ENCODE measurements around the gene GPR63. TPM values are rescaled to one million over a fixed set of nuclear protein-coding genes. Genes with fewer than 3 reads are reported as not detected.
A peak's percentile ranks its signal among the peaks of the same experiment; 100 is the strongest.

Gene GPR63
- total and polyA plus RNA-seq, 2 of the 4 experiments (the other 2 are of a cell fraction) = 0.36 to 0.44 TPM

DNA sequence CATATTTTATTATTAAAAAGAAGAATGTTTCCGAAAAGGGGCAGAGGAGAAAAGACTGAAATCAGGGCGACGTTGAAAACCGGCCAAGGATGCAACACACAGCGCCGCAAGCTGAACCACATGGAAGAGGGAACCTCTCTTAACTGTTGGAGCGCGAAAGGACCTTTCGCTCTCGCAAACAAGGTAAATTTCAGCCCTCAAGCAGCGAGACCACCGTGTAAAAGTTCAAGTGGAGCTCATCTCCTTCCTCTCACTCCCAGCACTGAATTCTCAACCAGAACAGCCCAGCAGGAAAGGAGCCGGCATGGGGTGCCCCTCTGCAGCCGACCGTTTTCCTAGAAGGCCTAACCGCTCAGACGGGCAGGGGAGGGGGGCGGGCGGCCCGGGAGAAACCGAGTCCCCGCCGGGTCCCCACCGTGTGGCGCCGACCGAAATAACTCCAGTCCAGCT is 621 bp downstream of the GPR63 start:
- H3K36me3 ChIP-seq (ENCODE audit: control insufficient read depth, insufficient read depth, low read length) = no peaks in the 10 kb centered on the region
- H3K4me1 ChIP-seq (ENCODE audit: control insufficient read depth, insufficient read depth, low read length) = no peaks in the 10 kb centered on the region
- POLR2A ChIA-PET (ENCODE audit: unreplicated experiment) = no interaction called here
- DNase-seq (peak; percentile 4), ATAC-seq (ENCODE audit: low read depth) (peak; percentile 27)
- H3K4me3 ChIP-seq (ENCODE audit: insufficient read depth, low read depth, low read length) = peak overlapping the region; percentile 87
- in situ Hi-C loops (cut with MboI; ENCODE audit: low sequenced_read_pairs) (no loop called here), dilution Hi-C loops (cut with HindIII; ENCODE audit: low sequenced_read_pairs, unreplicated experiment) (no loop called here), intact Hi-C loops (cut with micrococcal nuclease) (loop anchor here (1.0 to 2.0 kb wide), 3 partner anchors 20 to 210 kb away; partner anchors contain the start of gene NDUFAF4)
- no peaks in the 10 kb centered on the region for H4K20me1 ChIP-seq (ENCODE audit: insufficient read depth, low read length)
- no peak overlapping the region for H2AK5ac ChIP-seq (ENCODE audit: low read depth, low read length)
- H2BK15ac ChIP-seq (ENCODE audit: low read depth, low read length) = no peak overlapping the region
- H2AFZ ChIP-seq (replicated peaks; ENCODE audit: low read length, poor library complexity) = peak overlapping the region; percentile 96
- peak overlapping the region; percentile 38; the same call in 1 of the 2 replicates for H3K18ac ChIP-seq (ENCODE audit: low read depth, low read length)
- TF ChIP-seq RCOR1 (IDR thresholded peaks at IDR 0.05; ENCODE audit: insufficient replicate concordance, low read length) (no peak), CHD1 (IDR thresholded peaks at IDR 0.05; ENCODE audit: low read depth, low read length) (no peak), SMC3 (IDR thresholded peaks at IDR 0.05; ENCODE audit: low read depth, low read length) (no peak), BHLHE40 (IDR thresholded peaks at IDR 0.05; ENCODE audit: low read depth, low read length) (no peak), MAFK (IDR thresholded peaks at IDR 0.05; ENCODE audit: low read depth, low read length) (no peak), NFE2L2 (IDR thresholded peaks at IDR 0.05; ENCODE audit: low read depth, low read length) (no peak), MAZ (IDR thresholded peaks at IDR 0.05; ENCODE audit: borderline replicate concordance, low read depth, low read length) (no peak), CEBPB (IDR thresholded peaks at IDR 0.05; ENCODE audit: low read depth, low read length) (no peak)
- TF ChIP-seq, protein P1, sequence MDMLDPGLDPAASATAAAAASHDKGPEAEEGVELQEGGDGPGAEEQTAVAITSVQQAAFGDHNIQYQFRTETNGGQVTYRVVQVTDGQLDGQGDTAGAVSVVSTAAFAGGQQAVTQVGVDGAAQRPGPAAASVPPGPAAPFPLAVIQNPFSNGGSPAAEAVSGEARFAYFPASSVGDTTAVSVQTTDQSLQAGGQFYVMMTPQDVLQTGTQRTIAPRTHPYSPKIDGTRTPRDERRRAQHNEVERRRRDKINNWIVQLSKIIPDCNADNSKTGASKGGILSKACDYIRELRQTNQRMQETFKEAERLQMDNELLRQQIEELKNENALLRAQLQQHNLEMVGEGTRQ (IDR thresholded peaks at IDR 0.05; ENCODE audit: low read depth, low read length) = no peak
- TF ChIP-seq, protein P2, sequence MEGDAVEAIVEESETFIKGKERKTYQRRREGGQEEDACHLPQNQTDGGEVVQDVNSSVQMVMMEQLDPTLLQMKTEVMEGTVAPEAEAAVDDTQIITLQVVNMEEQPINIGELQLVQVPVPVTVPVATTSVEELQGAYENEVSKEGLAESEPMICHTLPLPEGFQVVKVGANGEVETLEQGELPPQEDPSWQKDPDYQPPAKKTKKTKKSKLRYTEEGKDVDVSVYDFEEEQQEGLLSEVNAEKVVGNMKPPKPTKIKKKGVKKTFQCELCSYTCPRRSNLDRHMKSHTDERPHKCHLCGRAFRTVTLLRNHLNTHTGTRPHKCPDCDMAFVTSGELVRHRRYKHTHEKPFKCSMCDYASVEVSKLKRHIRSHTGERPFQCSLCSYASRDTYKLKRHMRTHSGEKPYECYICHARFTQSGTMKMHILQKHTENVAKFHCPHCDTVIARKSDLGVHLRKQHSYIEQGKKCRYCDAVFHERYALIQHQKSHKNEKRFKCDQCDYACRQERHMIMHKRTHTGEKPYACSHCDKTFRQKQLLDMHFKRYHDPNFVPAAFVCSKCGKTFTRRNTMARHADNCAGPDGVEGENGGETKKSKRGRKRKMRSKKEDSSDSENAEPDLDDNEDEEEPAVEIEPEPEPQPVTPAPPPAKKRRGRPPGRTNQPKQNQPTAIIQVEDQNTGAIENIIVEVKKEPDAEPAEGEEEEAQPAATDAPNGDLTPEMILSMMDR (conservative IDR thresholded peaks at IDR 0.05; ENCODE audit: low read depth, low read length) = no peak
- peak overlapping the region; percentile 38 for H3K9ac ChIP-seq (ENCODE audit: low read depth, low read length)
- 0 out of 4 replicates have a peak, but pooled peaks cover 0 to 5% of the 10 kb centered on the region in 2 experiments for H3K79me1 ChIP-seq (ENCODE audit: low read depth in 1 of 2, low read length in 2 of 2)
- H3K14ac ChIP-seq (replicated peaks; ENCODE audit: low read depth, low read length) = 0 out of 2 replicates have a peak overlapping the region, but pooled peaks have one; percentile 22
- no peak overlapping the region for H4K5ac ChIP-seq (ENCODE audit: low read depth, low read length)
- H2BK5ac ChIP-seq (ENCODE audit: low read depth, low read length, poor library complexity, severe bottlenecking) = no peak overlapping the region
- no CpG with 5 or more reads among the region's 27 CpGs for WGBS, 2 experiments (ENCODE audit: extremely low coverage in 2 of 2, insufficient read length in 1 of 2)
- no peak overlapping the region for H4K8ac ChIP-seq (ENCODE audit: low read depth in 2 of 2, low read length in 2 of 2)
- H4K91ac ChIP-seq (ENCODE audit: insufficient read depth, low read depth, low read length) = no peak overlapping the region
- no peaks in the 10 kb centered on the region for H3K9me1 ChIP-seq (ENCODE audit: insufficient read depth, low read length)
- CTCF ChIA-PET = interaction anchor here (1.0 to 1.3 kb wide), 2 partner anchors 48 to 130 kb away, joined by 3 read pairs; no protein-coding TSS in a partner anchor
- H2BK120ac ChIP-seq (ENCODE audit: low read depth, low read length) = no peak overlapping the region
- peak overlapping the region; percentile 38 for H2AK9ac ChIP-seq (replicated peaks; ENCODE audit: low read depth, low read length, poor library complexity)
- no peak overlapping the region; the same call in 1 of the 2 replicates for H3K27ac ChIP-seq (ENCODE audit: insufficient read depth, low read length)
- peak overlapping the region; percentile 92 for H3K4me2 ChIP-seq (ENCODE audit: low read depth, low read length)
- no peak overlapping the region for H3K56ac ChIP-seq (ENCODE audit: extremely low read depth, insufficient read depth, low read length)
- H3K4ac ChIP-seq (ENCODE audit: low read depth, low read length) = peak overlapping the region; percentile 70; the same call in 1 of the 2 replicates
- H2BK20ac ChIP-seq (ENCODE audit: low read depth, low read length) = no peak overlapping the region
- BruUV-seq (replicated peaks) = no TSS peak
- no peaks in the 10 kb centered on the region for H3K9me3 ChIP-seq (ENCODE audit: control insufficient read depth, insufficient read depth, low read length)
- H3K23ac ChIP-seq (ENCODE audit: low read depth, low read length) = peak overlapping the region; percentile 93
- H3K27me3 ChIP-seq (ENCODE audit: control insufficient read depth, insufficient read depth, low read length) = peaks cover 8% of the 10 kb centered on the region; the same call in 1 of the 2 replicates
